PC-3 (cell line): Measurements from ENCODE around the gene RGS3.

Experiments
- EZH2 ChIP-seq: fragments of 300-600 bp; sonication (generic); IDR thresholded peaks from one replicate; pipeline ENCODE4 v1.6.1; 2017; ENCODE audit warnings: antibody characterized with exemption, mild to moderate bottlenecking, low read length; ENCODE audit not compliant: unreplicated experiment
- TF ChIP-seq, protein P1 (sequence below): fragments of 300-600 bp; sonication (generic); conservative IDR thresholded peaks from 2 replicates; pipeline ENCODE4 v1.5.1; 2017; ENCODE audit warnings: antibody characterized with exemption, low read depth, mild to moderate bottlenecking, low read length

DNA sequence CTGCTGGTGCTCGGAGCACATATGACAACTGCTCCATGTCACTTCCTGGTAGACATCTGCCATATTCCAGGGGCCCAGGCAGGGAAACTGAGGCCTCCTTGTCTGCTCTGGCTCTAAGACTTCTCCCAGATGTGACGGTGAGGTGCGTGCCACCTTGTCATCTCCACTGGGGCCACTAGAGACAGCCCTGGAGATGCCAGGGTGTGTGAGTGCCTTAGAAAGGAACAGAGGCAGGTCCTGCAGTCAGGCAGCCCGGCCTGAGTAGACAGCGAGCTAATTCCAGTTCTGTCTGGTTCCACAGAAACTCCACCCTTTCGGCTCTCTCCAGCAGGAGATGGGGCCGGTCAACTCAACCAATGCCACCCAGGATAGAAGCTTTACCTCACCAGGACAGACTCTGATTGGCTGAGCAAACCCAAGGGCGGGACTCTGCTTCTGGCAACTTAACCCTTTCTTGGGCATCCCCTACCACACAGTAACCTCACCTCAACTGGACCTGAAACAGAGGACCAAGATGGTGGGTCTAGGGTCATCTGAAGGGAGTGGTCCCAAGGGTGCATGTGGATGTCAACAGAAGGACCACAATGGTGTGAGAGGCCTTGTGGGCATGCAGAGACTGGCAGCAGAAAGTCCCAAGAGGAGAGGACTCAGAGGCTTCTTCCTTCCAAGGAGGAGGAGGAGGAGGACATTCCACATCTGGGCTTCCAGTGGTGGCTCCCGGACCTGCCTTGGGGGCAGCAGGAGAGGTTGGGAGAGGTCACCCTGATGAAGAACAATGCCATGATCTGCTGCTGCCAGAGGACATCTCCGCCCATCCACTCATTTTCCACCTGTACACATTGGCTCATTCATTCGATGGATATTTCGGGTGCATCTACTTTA, 77.7 kb downstream of the RGS3 start:
- TF ChIP-seq, protein P1, sequence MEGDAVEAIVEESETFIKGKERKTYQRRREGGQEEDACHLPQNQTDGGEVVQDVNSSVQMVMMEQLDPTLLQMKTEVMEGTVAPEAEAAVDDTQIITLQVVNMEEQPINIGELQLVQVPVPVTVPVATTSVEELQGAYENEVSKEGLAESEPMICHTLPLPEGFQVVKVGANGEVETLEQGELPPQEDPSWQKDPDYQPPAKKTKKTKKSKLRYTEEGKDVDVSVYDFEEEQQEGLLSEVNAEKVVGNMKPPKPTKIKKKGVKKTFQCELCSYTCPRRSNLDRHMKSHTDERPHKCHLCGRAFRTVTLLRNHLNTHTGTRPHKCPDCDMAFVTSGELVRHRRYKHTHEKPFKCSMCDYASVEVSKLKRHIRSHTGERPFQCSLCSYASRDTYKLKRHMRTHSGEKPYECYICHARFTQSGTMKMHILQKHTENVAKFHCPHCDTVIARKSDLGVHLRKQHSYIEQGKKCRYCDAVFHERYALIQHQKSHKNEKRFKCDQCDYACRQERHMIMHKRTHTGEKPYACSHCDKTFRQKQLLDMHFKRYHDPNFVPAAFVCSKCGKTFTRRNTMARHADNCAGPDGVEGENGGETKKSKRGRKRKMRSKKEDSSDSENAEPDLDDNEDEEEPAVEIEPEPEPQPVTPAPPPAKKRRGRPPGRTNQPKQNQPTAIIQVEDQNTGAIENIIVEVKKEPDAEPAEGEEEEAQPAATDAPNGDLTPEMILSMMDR, result no peak
- TF ChIP-seq EZH2, result no peak
